Esophagus squamous epithelium (tissue), 4 donors: Measurements from ENCODE around the gene EFCAB6.

Source experiments
- POLR2A ChIP-seq, 4 donors: fragments of 450-650 bp; IDR thresholded peaks; one replicate each; pipeline ENCODE4 v1.6.1; 2017; ENCODE audit warnings: antibody characterized with exemption in 4 of 4, mild to moderate bottlenecking in 4 of 4, moderate library complexity in 3 of 4
- TF ChIP-seq, protein P1 (sequence below), 6 experiments: fragments of 450-650 bp in 4 of 6; fragments of 200-600 bp in 2 of 6; sonication (generic) in 2 of 6; IDR thresholded peaks; one replicate each; pipeline ENCODE4 v1.5.1; 2016 to 2019; ENCODE audit warnings: antibody characterized with exemption in 6 of 6, mild to moderate bottlenecking in 4 of 6, moderate library complexity in 4 of 6

GRCh38 chr22:43600265-43600664, 211.8 kb downstream of the EFCAB6 start:
- TF ChIP-seq POLR2A (IDR thresholded peaks at IDR 0.05): no peak
- TF ChIP-seq, protein P1, sequence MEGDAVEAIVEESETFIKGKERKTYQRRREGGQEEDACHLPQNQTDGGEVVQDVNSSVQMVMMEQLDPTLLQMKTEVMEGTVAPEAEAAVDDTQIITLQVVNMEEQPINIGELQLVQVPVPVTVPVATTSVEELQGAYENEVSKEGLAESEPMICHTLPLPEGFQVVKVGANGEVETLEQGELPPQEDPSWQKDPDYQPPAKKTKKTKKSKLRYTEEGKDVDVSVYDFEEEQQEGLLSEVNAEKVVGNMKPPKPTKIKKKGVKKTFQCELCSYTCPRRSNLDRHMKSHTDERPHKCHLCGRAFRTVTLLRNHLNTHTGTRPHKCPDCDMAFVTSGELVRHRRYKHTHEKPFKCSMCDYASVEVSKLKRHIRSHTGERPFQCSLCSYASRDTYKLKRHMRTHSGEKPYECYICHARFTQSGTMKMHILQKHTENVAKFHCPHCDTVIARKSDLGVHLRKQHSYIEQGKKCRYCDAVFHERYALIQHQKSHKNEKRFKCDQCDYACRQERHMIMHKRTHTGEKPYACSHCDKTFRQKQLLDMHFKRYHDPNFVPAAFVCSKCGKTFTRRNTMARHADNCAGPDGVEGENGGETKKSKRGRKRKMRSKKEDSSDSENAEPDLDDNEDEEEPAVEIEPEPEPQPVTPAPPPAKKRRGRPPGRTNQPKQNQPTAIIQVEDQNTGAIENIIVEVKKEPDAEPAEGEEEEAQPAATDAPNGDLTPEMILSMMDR (IDR thresholded peaks at IDR 0.05): no peak
